ENCODE measurements around the gene DGKI. TPM values are rescaled to one million over a fixed set of nuclear protein-coding genes. Genes with fewer than 3 reads are reported as not detected.

DGKI gene
- total RNA-seq, 2 experiments from 2014 or later, result 0.53 to 0.91 TPM

- no peak for DNase-seq
- Mint-ChIP-seq H3K4me3 (no peak overlapping the region), H3K27me3 (no peaks in the 10 kb centered on the region), H3K36me3 (ENCODE audit: low read depth) (no peaks in the 10 kb centered on the region), H3K9me3 (no peaks in the 10 kb centered on the region), H3K4me1 (no peaks in the 10 kb centered on the region), H3K27ac (no peak overlapping the region)
- CTCF ChIA-PET, result no interaction called here
- POLR2A ChIA-PET, result no interaction called here
These were observed 259.4 kb downstream of the DGKI start for GRCh38 chr7:137587326-137587725.

DNA sequence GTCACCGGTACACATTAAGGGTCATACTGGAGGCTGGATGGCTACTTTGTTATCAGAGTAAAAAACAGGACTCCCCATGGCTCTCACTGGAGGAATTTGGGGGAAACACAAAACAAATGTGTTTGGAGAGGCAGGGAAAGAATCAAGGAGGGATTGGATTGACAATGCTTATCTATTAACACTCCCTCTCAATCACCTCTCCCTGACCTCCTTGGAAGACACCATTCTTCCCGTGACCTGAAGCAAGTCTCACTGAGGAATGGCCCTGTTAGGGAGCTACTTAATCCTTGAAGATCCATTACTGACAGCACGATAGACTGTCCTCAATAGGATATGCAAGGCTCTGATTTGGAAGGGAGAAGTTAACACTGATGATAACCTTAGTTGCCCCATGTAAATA is 261.2 kb downstream of the DGKI start:
- no peaks in the 10 kb centered on the region for H3K4me1 Mint-ChIP-seq
- no peaks in the 10 kb centered on the region for H3K36me3 Mint-ChIP-seq (ENCODE audit: low read depth)
- H3K9me3 Mint-ChIP-seq, result no peaks in the 10 kb centered on the region
- ChIA-PET POLR2A (no interaction called here), CTCF (interaction anchor here (1.3 kb wide), 1 partner anchor 41 kb away, joined by 3 read pairs; no protein-coding TSS in a partner anchor)
- DNase-seq, result no peak
- no peak overlapping the region for H3K4me3 Mint-ChIP-seq
- H3K27ac Mint-ChIP-seq, result no peak overlapping the region
- no peaks in the 10 kb centered on the region for H3K27me3 Mint-ChIP-seq

DNA sequence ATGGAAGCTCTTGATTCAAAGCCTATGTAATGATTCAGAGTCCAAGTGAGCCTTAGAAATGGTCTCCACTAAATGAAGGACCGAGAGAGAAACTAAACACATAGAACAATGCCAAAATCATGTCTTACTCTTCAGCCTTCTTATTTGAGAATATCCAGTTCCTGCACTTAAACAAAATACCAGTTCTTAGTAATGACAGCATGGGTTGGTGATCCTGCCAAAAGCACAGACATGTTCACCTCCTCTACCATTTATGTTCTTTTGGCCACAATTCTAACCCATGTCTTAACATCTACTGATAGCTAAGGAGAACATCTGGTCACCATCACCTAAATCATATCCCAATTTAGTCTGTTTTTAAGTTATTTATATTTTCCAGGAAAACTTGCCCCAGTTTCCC is 263.6 kb downstream of the DGKI start:
- Mint-ChIP-seq H3K4me3 (no peak overlapping the region), H3K9me3 (no peaks in the 10 kb centered on the region), H3K27ac (no peak overlapping the region), H3K4me1 (no peaks in the 10 kb centered on the region), H3K27me3 (no peaks in the 10 kb centered on the region), H3K36me3 (ENCODE audit: low read depth) (no peaks in the 10 kb centered on the region)
- CTCF ChIA-PET, result no interaction called here
- POLR2A ChIA-PET, result no interaction called here
- DNase-seq, result no peak

GRCh38 chr7:137579913-137580640 is 266.7 kb downstream of the DGKI start:
- ChIA-PET CTCF (no interaction called here), POLR2A (no interaction called here)
- Mint-ChIP-seq H3K4me3 (no peak overlapping the region), H3K4me1 (no peaks in the 10 kb centered on the region), H3K27ac (no peak overlapping the region), H3K36me3 (ENCODE audit: low read depth) (no peaks in the 10 kb centered on the region), H3K27me3 (no peaks in the 10 kb centered on the region), H3K9me3 (no peaks in the 10 kb centered on the region)
- no peak for DNase-seq

- ChIA-PET CTCF (interaction anchor here (1.7 kb wide), 1 partner anchor 27 kb away, joined by 3 read pairs; no protein-coding TSS in a partner anchor), POLR2A (no interaction called here)
- Mint-ChIP-seq H3K27ac (no peak overlapping the region), H3K36me3 (ENCODE audit: low read depth) (no peaks in the 10 kb centered on the region), H3K4me1 (no peaks in the 10 kb centered on the region), H3K4me3 (no peak overlapping the region), H3K27me3 (no peaks in the 10 kb centered on the region), H3K9me3 (no peaks in the 10 kb centered on the region)
- DNase-seq, result no peak
These were observed 268.2 kb downstream of the DGKI start for GRCh38 chr7:137578541-137578940.

- Mint-ChIP-seq H3K27me3 (no peaks in the 10 kb centered on the region), H3K9me3 (no peaks in the 10 kb centered on the region), H3K4me1 (no peaks in the 10 kb centered on the region), H3K27ac (no peak overlapping the region), H3K4me3 (no peak overlapping the region), H3K36me3 (ENCODE audit: low read depth) (no peaks in the 10 kb centered on the region)
- CTCF ChIA-PET, result no interaction called here
- POLR2A ChIA-PET, result no interaction called here
- no peak for DNase-seq
These were observed 269.6 kb downstream of the DGKI start for GRCh38 chr7:137577184-137577583.

GRCh38 chr7:137576481-137576880 is 270.3 kb downstream of the DGKI start:
- ChIA-PET POLR2A (no interaction called here), CTCF (no interaction called here)
- H3K4me1 Mint-ChIP-seq, result no peaks in the 10 kb centered on the region
- DNase-seq, result no peak
- H3K27me3 Mint-ChIP-seq, result no peaks in the 10 kb centered on the region
- no peak overlapping the region for H3K27ac Mint-ChIP-seq
- H3K4me3 Mint-ChIP-seq, result no peak overlapping the region
- no peaks in the 10 kb centered on the region for H3K9me3 Mint-ChIP-seq
- H3K36me3 Mint-ChIP-seq (ENCODE audit: low read depth), result no peaks in the 10 kb centered on the region

- Mint-ChIP-seq H3K27ac (no peak overlapping the region), H3K4me1 (no peaks in the 10 kb centered on the region), H3K9me3 (no peaks in the 10 kb centered on the region), H3K36me3 (ENCODE audit: low read depth) (no peaks in the 10 kb centered on the region), H3K27me3 (no peaks in the 10 kb centered on the region), H3K4me3 (no peak overlapping the region)
- CTCF ChIA-PET, result no interaction called here
- POLR2A ChIA-PET, result no interaction called here
- DNase-seq, result no peak
These were observed 272.0 kb downstream of the DGKI start for GRCh38 chr7:137574812-137575211.

DNA sequence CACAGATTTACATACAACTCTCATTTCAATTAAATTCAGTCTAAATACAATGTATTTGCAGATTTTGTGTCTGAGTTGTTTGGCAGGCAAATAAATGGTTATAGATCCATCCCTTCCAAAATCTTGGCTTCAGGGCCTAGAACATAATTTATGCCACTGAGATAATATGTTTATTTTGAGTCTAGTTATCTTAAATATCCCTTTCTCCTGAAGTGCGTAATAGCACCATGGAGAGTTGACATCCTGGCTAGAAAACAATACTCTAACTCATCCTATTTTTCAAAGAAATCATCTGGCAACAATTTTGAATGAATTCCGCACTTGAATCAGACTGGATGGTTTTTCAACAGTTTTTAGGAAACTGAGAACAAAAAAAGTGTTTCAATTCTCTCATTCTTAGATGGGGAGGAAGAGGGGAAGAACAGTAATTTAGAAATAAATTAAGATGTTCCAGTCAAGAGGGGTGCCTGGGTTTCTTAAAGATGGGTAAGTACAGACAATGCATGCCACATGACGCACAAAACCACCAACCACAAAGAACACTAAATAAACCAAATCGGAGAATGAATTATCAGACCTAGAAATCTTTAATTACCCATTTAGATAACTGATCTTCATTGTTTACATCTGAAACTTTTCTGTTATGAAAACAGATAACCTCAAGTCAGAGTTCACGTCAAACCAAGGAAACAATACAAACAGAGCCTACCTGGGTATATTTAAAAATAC is 274.6 kb downstream of the DGKI start:
- Mint-ChIP-seq H3K9me3 (no peaks in the 10 kb centered on the region), H3K4me3 (no peak overlapping the region), H3K27ac (no peak overlapping the region), H3K27me3 (no peaks in the 10 kb centered on the region), H3K4me1 (no peaks in the 10 kb centered on the region), H3K36me3 (ENCODE audit: low read depth) (no peaks in the 10 kb centered on the region)
- CTCF ChIA-PET, result no interaction called here
- POLR2A ChIA-PET, result no interaction called here
- DNase-seq, result no peak

DNA sequence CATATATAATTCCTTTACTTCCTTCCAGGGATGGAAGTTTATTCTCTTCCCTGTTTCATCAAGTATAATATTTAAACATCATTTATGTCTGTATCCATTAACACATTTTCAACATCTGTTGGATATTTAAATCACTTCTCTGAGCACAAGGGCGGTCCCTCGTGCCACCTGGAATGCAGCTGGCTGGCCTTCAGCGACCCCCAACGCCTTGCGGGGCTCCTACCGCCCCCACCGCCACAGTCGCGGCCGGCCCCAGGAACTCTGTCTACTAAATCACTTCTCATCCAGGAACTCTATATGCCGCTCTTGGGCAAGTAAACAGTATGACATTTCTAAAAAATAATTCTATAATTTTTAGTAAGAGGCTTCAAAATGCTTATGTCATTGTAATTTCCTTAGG is 282.1 kb downstream of the DGKI start:
- Mint-ChIP-seq H3K9me3 (no peaks in the 10 kb centered on the region), H3K4me3 (no peak overlapping the region), H3K4me1 (no peaks in the 10 kb centered on the region), H3K27me3 (no peaks in the 10 kb centered on the region), H3K36me3 (ENCODE audit: low read depth) (no peaks in the 10 kb centered on the region), H3K27ac (no peak overlapping the region)
- POLR2A ChIA-PET, result no interaction called here
- DNase-seq, result no peak
- CTCF ChIA-PET, result no interaction called here

DNA sequence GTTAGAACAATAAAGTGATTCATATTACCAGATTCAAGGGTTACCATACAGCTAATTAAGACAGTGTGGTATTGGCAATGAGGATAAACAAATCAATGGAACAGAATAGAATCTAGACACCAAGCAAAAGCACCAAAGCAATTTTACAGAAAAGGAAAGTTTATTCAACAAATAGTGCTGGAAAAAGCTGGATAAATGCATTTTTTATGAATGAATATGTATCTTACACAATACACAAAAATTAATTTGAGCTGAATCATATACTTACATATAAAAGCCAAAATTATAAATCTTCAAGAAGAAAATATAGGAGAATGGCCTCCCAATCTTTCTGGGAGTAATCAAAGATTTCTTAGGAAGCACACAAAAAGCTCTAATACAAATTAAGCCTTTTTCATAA is 282.8 kb downstream of the DGKI start:
- H3K36me3 Mint-ChIP-seq (ENCODE audit: low read depth), result no peaks in the 10 kb centered on the region
- H3K4me3 Mint-ChIP-seq, result no peak overlapping the region
- no peak overlapping the region for H3K27ac Mint-ChIP-seq
- no peak for DNase-seq
- H3K27me3 Mint-ChIP-seq, result no peaks in the 10 kb centered on the region
- no peaks in the 10 kb centered on the region for H3K4me1 Mint-ChIP-seq
- no peaks in the 10 kb centered on the region for H3K9me3 Mint-ChIP-seq
- ChIA-PET POLR2A (no interaction called here), CTCF (no interaction called here)

DNA sequence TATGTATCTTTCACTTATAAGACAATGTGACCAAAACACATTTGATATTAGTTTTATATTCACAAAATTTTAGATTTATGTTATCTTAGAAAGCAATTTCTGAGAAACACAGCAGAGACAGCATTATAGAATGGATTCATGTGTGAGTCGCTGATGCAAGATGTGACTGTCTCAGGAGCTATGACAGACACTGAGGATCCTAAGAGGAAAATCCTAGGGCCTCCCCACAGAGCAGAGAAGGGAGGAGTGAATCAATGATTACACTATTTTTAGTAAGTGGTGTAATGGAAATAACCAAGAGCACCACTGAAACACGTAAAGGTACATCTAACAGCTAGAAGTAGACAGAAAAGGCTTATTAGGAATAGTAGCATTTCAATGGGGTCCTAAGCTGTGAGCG is 299.3 kb downstream of the DGKI start:
- no peak overlapping the region for H3K27ac Mint-ChIP-seq
- H3K4me3 Mint-ChIP-seq, result no peak overlapping the region
- H3K36me3 Mint-ChIP-seq (ENCODE audit: low read depth), result no peaks in the 10 kb centered on the region
- H3K4me1 Mint-ChIP-seq, result no peaks in the 10 kb centered on the region
- CTCF ChIA-PET, result no interaction called here
- DNase-seq, result no peak
- POLR2A ChIA-PET, result no interaction called here
- no peaks in the 10 kb centered on the region for H3K9me3 Mint-ChIP-seq
- H3K27me3 Mint-ChIP-seq, result no peaks in the 10 kb centered on the region

- Mint-ChIP-seq H3K4me3 (no peak overlapping the region), H3K9me3 (no peaks in the 10 kb centered on the region), H3K36me3 (ENCODE audit: low read depth) (no peaks in the 10 kb centered on the region), H3K27me3 (no peaks in the 10 kb centered on the region), H3K27ac (no peak overlapping the region), H3K4me1 (no peaks in the 10 kb centered on the region)
- ChIA-PET POLR2A (no interaction called here), CTCF (no interaction called here)
- no peak for DNase-seq
These were observed 300.1 kb downstream of the DGKI start for GRCh38 chr7:137546671-137547070.

DNA sequence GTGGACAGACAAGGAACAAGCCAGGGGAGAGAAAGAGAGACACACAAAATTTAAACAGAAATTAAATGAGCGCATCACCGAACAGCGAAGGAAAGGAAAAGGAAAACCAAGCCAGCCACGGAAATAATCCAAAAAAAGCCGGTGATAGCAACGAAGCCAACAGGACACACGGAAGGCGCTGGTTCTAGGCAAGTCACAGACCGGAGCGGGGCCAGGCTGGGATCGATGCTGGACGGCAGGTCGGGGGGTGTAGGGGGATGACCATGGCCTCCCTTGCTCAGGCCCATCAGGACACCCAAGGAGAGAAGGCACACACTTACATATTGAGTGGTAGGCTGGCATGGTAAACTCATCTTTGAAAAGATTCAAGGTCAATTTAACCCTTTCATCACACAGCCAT is 300.8 kb downstream of the DGKI start:
- Mint-ChIP-seq H3K36me3 (ENCODE audit: low read depth) (no peaks in the 10 kb centered on the region), H3K27ac (no peak overlapping the region), H3K27me3 (no peaks in the 10 kb centered on the region), H3K4me3 (no peak overlapping the region), H3K9me3 (no peaks in the 10 kb centered on the region), H3K4me1 (no peaks in the 10 kb centered on the region)
- ChIA-PET CTCF (no interaction called here), POLR2A (no interaction called here)
- no peak for DNase-seq

Measured in activated CD4-positive, alpha-beta memory T cell treated with anti-CD3 and anti-CD28 coated beads, Interleukin-2, amount 10 ng/mL, durations not matched to agents 7 days and 5 days (primary cell).